Thoracic aorta (tissue), 2 donors: ENCODE data around the gene SPEG. TPM values are rescaled to one million over a fixed set of nuclear protein-coding genes. Genes with fewer than 3 reads are reported as not detected.

ENCODE experiments used
- ATAC-seq: fragments of 150-250 bp; one replicate; pipeline ENCODE4 v1.8.0; 2017; ENCODE audit warnings: low read depth; ENCODE audit not compliant: insufficient number of reproducible peaks, low FRiP score
- DNase-seq: peaks from one replicate; pipeline ENCODE4 v3.0.0-alpha.2; 2020; ENCODE audit warnings: low spot score
- H3K27ac ChIP-seq, 2 donors: fragments of 200-600 bp; sonication (generic); 1 replicate in 1 of 2; 2 replicates in 1 of 2; pipeline ENCODE4 v1.5.1; 2016; ENCODE audit warnings: mild to moderate bottlenecking in 2 of 2, moderate library complexity in 2 of 2
- H3K27me3 ChIP-seq: fragments of 200-600 bp; sonication (generic); replicated peaks from 2 replicates; pipeline ENCODE4 v1.6.0; 2016; ENCODE audit warnings: mild to moderate bottlenecking; ENCODE audit not compliant: insufficient read depth
- H3K36me3 ChIP-seq: fragments of 200-600 bp; sonication (generic); one replicate; pipeline ENCODE4 v1.5.1; 2016
- H3K4me1 ChIP-seq, 2 donors: fragments of 200-600 bp; sonication (generic); 1 replicate in 1 of 2; 2 replicates in 1 of 2; pipeline versions ENCODE4 v1.5.1 to v1.6.0; 2016; ENCODE audit warnings: low read depth in 2 of 2, mild to moderate bottlenecking in 1 of 2; ENCODE audit not compliant: control insufficient read depth in 1 of 2
- H3K4me3 ChIP-seq: fragments of 200-600 bp; sonication (generic); 2 replicates; pipeline ENCODE4 v1.5.1; 2016; ENCODE audit warnings: mild to moderate bottlenecking
- H3K9me3 ChIP-seq: fragments of 200-600 bp; sonication (generic); 2 replicates; pipeline ENCODE4 v1.5.1; 2016
- total RNA-seq, 2 donors: library from RNA; depleted of rRNA; stranded (reverse); fragments of >200 nt; gene quantifications; one replicate each; pipeline versions ENCODE4 v1.1.0 to v1.2.3, GENCODE V29; 2016
- TF ChIP-seq, protein P1 (sequence below): fragments of 200-600 bp; sonication (generic); IDR thresholded peaks from one replicate; pipeline ENCODE4 v1.5.1; 2019; ENCODE audit warnings: antibody characterized with exemption

Gene SPEG
- total RNA-seq, 2 donors from 2014 or later: 426 to 455 TPM

DNA sequence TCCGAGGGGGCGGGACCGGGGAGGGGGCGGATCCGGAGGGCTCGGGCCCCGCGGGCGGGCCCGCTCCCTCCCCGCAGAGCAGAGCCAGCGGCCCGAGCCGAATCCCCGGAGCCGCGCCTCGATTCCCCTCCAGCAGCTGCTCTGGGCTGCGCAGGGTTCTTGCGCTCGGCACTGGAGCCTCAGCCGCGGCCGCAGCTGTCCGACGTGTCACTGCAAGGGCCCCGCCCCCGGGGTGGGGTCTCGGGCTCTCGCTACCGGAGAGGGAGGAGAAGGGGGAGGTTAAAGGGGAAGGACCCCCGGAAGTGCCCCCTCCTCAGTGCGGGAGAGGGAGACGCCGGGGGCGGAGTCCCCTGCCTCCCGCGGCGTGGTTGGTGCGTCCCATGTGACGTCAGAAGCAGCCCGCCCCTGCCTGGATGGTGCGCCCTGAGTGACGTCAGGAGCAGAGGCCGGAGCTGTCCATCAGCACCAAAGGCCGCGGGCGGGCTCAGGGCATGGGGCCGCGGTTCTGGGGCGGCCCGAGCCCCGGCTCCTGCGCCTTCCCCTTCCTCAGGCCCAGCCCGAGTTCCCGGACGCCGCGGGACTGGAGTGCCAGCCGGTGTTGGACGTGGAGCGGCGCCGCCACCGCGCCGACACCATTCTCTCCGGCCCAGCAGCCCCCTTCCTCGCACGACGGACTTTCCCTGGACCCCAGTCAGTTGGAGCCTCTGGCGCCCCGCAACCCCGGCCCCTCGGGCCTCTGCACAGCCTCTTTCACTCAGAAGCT lies 109.1 kb downstream of the SPEG start, which contains the start of the genes CHPF and TMEM198:
CHPF (minus strand) TSS at position 214 of the 763 bp plus-strand sequence. CDS start 271 bp downstream, outside the sequence.
TMEM198 (plus strand) TSS at position 433 of the 763 bp plus-strand sequence. CDS start 700 bp downstream, outside the sequence.
- DNase-seq (peak; percentile 93), ATAC-seq (peak; percentile 89)
- H3K4me3 ChIP-seq: peak within 1 kb of the TSS; percentile 91
- peak within 1 kb of the TSS; percentile 83 to 94 for H3K27ac ChIP-seq
- TF ChIP-seq, protein P1, sequence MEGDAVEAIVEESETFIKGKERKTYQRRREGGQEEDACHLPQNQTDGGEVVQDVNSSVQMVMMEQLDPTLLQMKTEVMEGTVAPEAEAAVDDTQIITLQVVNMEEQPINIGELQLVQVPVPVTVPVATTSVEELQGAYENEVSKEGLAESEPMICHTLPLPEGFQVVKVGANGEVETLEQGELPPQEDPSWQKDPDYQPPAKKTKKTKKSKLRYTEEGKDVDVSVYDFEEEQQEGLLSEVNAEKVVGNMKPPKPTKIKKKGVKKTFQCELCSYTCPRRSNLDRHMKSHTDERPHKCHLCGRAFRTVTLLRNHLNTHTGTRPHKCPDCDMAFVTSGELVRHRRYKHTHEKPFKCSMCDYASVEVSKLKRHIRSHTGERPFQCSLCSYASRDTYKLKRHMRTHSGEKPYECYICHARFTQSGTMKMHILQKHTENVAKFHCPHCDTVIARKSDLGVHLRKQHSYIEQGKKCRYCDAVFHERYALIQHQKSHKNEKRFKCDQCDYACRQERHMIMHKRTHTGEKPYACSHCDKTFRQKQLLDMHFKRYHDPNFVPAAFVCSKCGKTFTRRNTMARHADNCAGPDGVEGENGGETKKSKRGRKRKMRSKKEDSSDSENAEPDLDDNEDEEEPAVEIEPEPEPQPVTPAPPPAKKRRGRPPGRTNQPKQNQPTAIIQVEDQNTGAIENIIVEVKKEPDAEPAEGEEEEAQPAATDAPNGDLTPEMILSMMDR: no peak
- H3K36me3 ChIP-seq: peaks cover 25% of the 10 kb centered on the region
- H3K27me3 ChIP-seq: no peaks in the 10 kb centered on the region
- peaks cover 15 to 24% of the 10 kb centered on the region in 2 donors for H3K4me1 ChIP-seq
- H3K9me3 ChIP-seq: no peaks in the 10 kb centered on the region

DNA sequence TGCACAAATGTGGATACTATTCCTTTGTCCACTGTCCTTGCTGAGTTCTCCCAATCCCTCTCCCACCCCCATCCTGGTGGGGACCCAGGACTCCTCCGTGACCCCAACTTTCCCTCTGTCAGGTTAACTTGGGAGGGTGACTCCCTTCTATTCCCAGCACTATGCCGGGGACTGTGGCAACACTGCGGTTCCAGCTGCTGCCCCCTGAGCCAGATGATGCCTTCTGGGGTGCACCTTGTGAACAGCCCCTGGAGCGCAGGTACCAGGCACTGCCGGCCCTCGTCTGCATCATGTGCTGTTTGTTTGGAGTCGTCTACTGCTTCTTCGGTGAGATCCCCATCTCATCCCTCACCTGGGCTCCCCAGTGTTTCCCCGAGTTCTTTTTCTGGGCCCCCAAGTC lies 109.9 kb downstream of the SPEG start:
- no peaks in the 10 kb centered on the region for H3K9me3 ChIP-seq
- H3K4me1 ChIP-seq: peaks cover 15 to 24% of the 10 kb centered on the region in 2 donors
- peaks cover 18% of the 10 kb centered on the region for H3K36me3 ChIP-seq
- no peaks in the 10 kb centered on the region for H3K27me3 ChIP-seq
- DNase-seq (no peak), ATAC-seq (no peak)
- H3K4me3 ChIP-seq: peak overlapping the region; percentile 91
- peak overlapping the region; percentile 71 to 94 for H3K27ac ChIP-seq
- TF ChIP-seq, protein P1: no peak

DNA sequence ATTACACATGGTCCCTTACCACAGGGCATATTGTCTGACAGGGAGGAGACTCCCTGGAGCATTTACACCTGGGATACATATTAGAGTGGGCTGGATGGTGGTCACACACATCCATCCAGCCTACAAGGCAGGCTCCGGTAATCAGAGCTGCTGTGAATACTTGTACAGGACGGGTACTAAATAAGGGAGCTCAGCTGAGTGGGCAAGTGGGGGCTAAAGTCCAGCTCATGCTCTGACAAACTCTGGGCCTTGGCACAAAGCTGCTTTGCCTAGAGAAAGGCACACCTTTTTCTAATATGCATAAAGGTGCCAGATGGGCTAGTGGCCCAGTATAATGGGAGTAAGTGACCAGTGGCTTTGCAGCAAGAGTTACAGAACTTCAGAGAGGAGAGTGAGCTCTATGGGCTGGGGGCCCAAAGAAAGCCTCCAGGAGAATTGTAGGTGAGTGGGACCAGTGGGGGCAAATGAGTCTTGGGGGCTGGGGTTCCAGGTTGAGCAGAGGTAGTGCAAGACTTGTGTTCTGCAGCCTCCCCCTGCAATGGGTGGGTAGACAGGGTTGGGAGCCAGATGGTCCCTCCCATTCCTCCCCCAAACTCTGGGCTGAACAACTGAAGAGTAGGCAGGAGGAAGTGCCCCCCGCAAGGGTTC lies 110.8 kb downstream of the SPEG start:
- Histone ChIP-seq H3K9me3 (no peaks in the 10 kb centered on the region), H3K27ac (no peak overlapping the region), H3K4me3 (no peak overlapping the region), H3K27me3 (no peaks in the 10 kb centered on the region), H3K36me3 (peaks cover 11% of the 10 kb centered on the region), H3K4me1 (peaks cover 15 to 24% of the 10 kb centered on the region in 2 donors)
- TF ChIP-seq, protein P1: no peak
- ATAC-seq (no peak), DNase-seq (no peak)

DNA sequence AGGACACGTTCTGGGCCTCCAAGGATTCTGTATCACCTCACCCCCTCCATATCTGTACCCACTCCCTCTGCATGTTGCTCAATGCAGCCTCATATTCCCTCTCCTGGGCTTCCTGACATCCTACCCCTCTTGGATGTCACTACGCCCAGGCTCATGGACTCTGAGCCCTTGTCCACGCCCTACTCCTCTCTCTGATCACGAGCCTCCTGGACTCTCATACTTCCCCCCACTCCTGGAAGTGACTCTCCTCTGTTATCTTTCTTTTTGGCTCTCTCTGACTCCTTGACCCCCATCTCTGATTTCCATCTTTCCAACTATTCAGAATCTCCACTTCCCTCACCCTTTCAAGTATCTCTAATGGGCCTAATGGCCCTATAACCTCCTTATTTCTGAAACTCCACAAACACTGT lies 111.3 kb downstream of the SPEG start:
- DNase-seq (no peak), ATAC-seq (no peak)
- H3K4me3 ChIP-seq: no peak overlapping the region
- no peaks in the 10 kb centered on the region for H3K9me3 ChIP-seq
- peaks cover 5% of the 10 kb centered on the region for H3K36me3 ChIP-seq
- H3K4me1 ChIP-seq: peaks cover 15 to 24% of the 10 kb centered on the region in 2 donors
- no peak overlapping the region for H3K27ac ChIP-seq
- TF ChIP-seq, protein P1: no peak
- no peaks in the 10 kb centered on the region for H3K27me3 ChIP-seq

DNA sequence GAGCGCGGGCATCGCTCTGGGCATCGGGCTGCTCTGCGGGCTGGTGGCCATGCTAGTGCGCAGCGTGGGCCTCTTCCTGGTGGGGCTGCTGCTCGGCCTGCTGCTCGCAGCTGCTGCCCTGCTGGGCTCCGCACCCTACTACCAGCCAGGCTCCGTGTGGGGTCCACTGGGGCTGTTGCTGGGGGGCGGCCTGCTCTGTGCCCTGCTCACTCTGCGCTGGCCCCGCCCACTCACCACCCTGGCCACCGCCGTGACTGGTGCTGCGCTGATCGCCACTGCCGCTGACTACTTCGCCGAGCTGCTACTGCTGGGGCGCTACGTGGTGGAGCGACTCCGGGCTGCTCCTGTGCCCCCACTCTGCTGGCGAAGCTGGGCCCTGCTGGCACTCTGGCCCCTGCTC lies 113.0 kb downstream of the SPEG start:
- Histone ChIP-seq H3K4me3 (no peak overlapping the region), H3K27ac (no peak overlapping the region), H3K9me3 (no peaks in the 10 kb centered on the region), H3K4me1 (peaks cover 11 to 22% of the 10 kb centered on the region in 2 donors), H3K36me3 (no peaks in the 10 kb centered on the region), H3K27me3 (no peaks in the 10 kb centered on the region)
- TF ChIP-seq, protein P1: no peak
- ATAC-seq (no peak), DNase-seq (no peak)
